Small intestine (tissue), 16 donors: ENCODE results near the gene VSIG4. TPM values are rescaled to one million over a fixed set of nuclear protein-coding genes. Genes with fewer than 3 reads are reported as not detected.
"Not testable (repeated sequence)": the region's sequence is repeated elsewhere in the genome, so short reads cannot be mapped to it uniquely, and the experiment has no call there.

Experiments used
- DNase-seq, 2 donors: peaks; one replicate each; pipeline versions ENCODE4 v3.0.0 to v3.0.0-alpha.2; 2013
- FAIRE-seq: peaks from 2 replicates; lab custom pipeline; 2012; peaks lifted over from hg19 to GRCh38; lab: Jason Lieb, UNC
- H3K27ac ChIP-seq, 3 donors: one replicate each; pipeline ENCODE4 v1.5.1; 2013; ENCODE audit warnings: low read length in 2 of 3, mild to moderate bottlenecking in 2 of 3, control low read depth in 1 of 3, inconsistent platforms in 1 of 3, low read depth in 1 of 3, moderate library complexity in 1 of 3
- H3K27me3 ChIP-seq, 3 donors: one replicate each; pipeline ENCODE4 v1.6.1; 2013; ENCODE audit warnings: low read length in 3 of 3, inconsistent platforms in 1 of 3; ENCODE audit not compliant: control insufficient read depth in 3 of 3, insufficient read depth in 3 of 3
- H3K36me3 ChIP-seq, 3 donors: one replicate each; pipeline ENCODE4 v1.6.1; 2013; ENCODE audit warnings: low read length in 3 of 3, inconsistent platforms in 1 of 3, low read depth in 1 of 3, mild to moderate bottlenecking in 1 of 3, moderate library complexity in 1 of 3; ENCODE audit not compliant: control insufficient read depth in 3 of 3, insufficient read depth in 2 of 3
- H3K4me1 ChIP-seq, 3 donors: one replicate each; pipeline ENCODE4 v1.6.1; 2013; ENCODE audit warnings: low read length in 2 of 3, inconsistent platforms in 1 of 3, low read depth in 1 of 3, mild to moderate bottlenecking in 1 of 3, moderate library complexity in 1 of 3; ENCODE audit not compliant: control insufficient read depth in 3 of 3, insufficient read depth in 2 of 3
- H3K4me3 ChIP-seq, 3 donors: one replicate each; pipeline ENCODE4 v1.5.1; 2013; ENCODE audit warnings: low read length in 3 of 3, control low read depth in 1 of 3, inconsistent platforms in 1 of 3, low read depth in 1 of 3, mild to moderate bottlenecking in 1 of 3, moderate library complexity in 1 of 3
- H3K9me3 ChIP-seq, 2 donors: one replicate each; pipeline ENCODE4 v1.6.1; 2013; ENCODE audit warnings: low read depth in 1 of 2, low read length in 1 of 2; ENCODE audit not compliant: control insufficient read depth in 2 of 2, insufficient read depth in 1 of 2
- WGBS, 3 donors: extraction: QIAGEN DNeasy Blood & Tissue Kit; methylation state at CpG; one replicate each; pipeline ENCODE4 v1.1.7; 2013; 5-methylcytosine and 5-hydroxymethylcytosine counted together
- long read RNA-seq, 10 donors: transcript quantifications; one replicate each; lab custom pipeline, GENCODE V29; 2026
- polyA plus RNA-seq, 4 donors: library from polyadenylated mRNA; stranded (reverse) in 3 of 4; unstranded in 1 of 4; fragments of 200-250 nt in 3 of 4; fragments of 120-200 nt in 1 of 4; gene quantifications; one replicate each; pipeline versions ENCODE4 v1.2.1 to v1.2.3, GENCODE V29; 2013
- donor health status: healthy with polysubstance abuse.
- donor health status: control.
- donor health status: control.
- donor health status: Bipolar disorder and iron deficiency.
- donor health status: healthy.

The VSIG4 gene
- 10 to 100 TPM in 2 of 4 donors, 1 to 10 TPM in 2; 5.2 to 90.1 (median 12.7) TPM for polyA plus RNA-seq
- long read RNA-seq, donor 1, partial matches to known transcripts: 0 of 2 reads
- long read RNA-seq, donor 1, other reads (novel, unspliced or antisense): 0 of 2 reads
- long read RNA-seq, donor 2: 0 reads
- long read RNA-seq, donor 3: 0 reads
- long read RNA-seq, donor 4: 0 reads
- long read RNA-seq, donor 5: 0 reads
- long read RNA-seq, donor 6: 0 reads
- long read RNA-seq, donor 7: 0 reads
- long read RNA-seq, donor 8: 0 reads
- long read RNA-seq, donor 9: 0 reads
- long read RNA-seq, donor 10: 0 reads

GRCh38 chrX:66039944-66040343 lies at the start of gene VSIG4:
Gene VSIG4, minus strand, starts transcription at chrX:66040080. Its CDS starts 82 bp downstream, at chrX:66039998.
- 85 to 86% (median 86%) methylated on average over 2 of the region's 2 CpGs for WGBS, 3 donors
- DNase-seq: no peak
- no peaks in the 10 kb centered on the region for H3K9me3 ChIP-seq
- no peaks in the 10 kb centered on the region for H3K36me3 ChIP-seq
- H3K27me3 ChIP-seq: no peaks in the 10 kb centered on the region
- H3K4me1 ChIP-seq: peaks cover 0 to 5% (median 3%) of the 10 kb centered on the region in 3 donors
- H3K4me3 ChIP-seq: no peak within 1 kb of the TSS
- H3K27ac ChIP-seq: peak within 1 kb of the TSS in 1 of 3 donors; percentile 54
- no peak for FAIRE-seq

GRCh38 chrX:66076801-66077200 lies 36.9 kb upstream of the VSIG4 start:
- no peak overlapping the region for H3K27ac ChIP-seq
- no peaks in the 10 kb centered on the region for H3K9me3 ChIP-seq
- H3K27me3 ChIP-seq: no peaks in the 10 kb centered on the region
- FAIRE-seq: no peak
- no peak overlapping the region for H3K4me3 ChIP-seq
- WGBS, 3 donors: 72 to 79% (median 74%) methylated on average over 1 of the region's 1 CpG
- no peaks in the 10 kb centered on the region for H3K4me1 ChIP-seq
- H3K36me3 ChIP-seq: no peaks in the 10 kb centered on the region
- no peak for DNase-seq

GRCh38 chrX:66074920-66075879 lies 35.3 kb upstream of the VSIG4 start:
- no peaks in the 10 kb centered on the region for H3K4me1 ChIP-seq
- WGBS, 3 donors: 72 to 80% (median 72%) methylated on average over 23 to 24 of the region's 24 CpGs
- DNase-seq (peak in 1 of 2 donors; percentile 19), FAIRE-seq (no peak)
- H3K27me3 ChIP-seq: no peaks in the 10 kb centered on the region
- no peaks in the 10 kb centered on the region for H3K9me3 ChIP-seq
- peak overlapping the region in 1 of 3 donors; percentile 71 for H3K27ac ChIP-seq
- H3K36me3 ChIP-seq: no peaks in the 10 kb centered on the region
- no peak overlapping the region for H3K4me3 ChIP-seq

- Histone ChIP-seq H3K27me3 (no peaks in the 10 kb centered on the region), H3K36me3 (no peaks in the 10 kb centered on the region), H3K4me1 (no peaks in the 10 kb centered on the region), H3K9me3 (no peaks in the 10 kb centered on the region), H3K27ac (no peak overlapping the region), H3K4me3 (no peak overlapping the region)
- no peak for FAIRE-seq
- whole genome bisulfite sequencing, 3 donors: 26 to 50% (median 36%) methylated on average over 1 of the region's 1 CpG
- no peak for DNase-seq
Observed at GRCh38 chrX:66071126-66071525, 31.2 kb upstream of the VSIG4 start.

GRCh38 chrX:66064261-66064660 lies 24.4 kb upstream of the VSIG4 start:
- H3K4me1 ChIP-seq: no peaks in the 10 kb centered on the region
- FAIRE-seq (no peak), DNase-seq (no peak)
- no peaks in the 10 kb centered on the region for H3K36me3 ChIP-seq
- H3K4me3 ChIP-seq: no peak overlapping the region
- no peaks in the 10 kb centered on the region for H3K27me3 ChIP-seq
- H3K9me3 ChIP-seq: no peaks in the 10 kb centered on the region
- 71 to 86% (median 77%) methylated on average over 4 of the region's 4 CpGs for WGBS, 3 donors
- no peak overlapping the region for H3K27ac ChIP-seq

GRCh38 chrX:66057019-66057418 lies 17.1 kb upstream of the VSIG4 start:
- not testable (repeated sequence) for H3K36me3 ChIP-seq, H3K27ac ChIP-seq, H3K9me3 ChIP-seq, FAIRE-seq, H3K4me1 ChIP-seq, DNase-seq, H3K4me3 ChIP-seq, H3K27me3 ChIP-seq
- WGBS, 3 donors: 56 to 86% (median 68%) methylated on average over 4 to 5 of the region's 5 CpGs

- DNase-seq (no peak), FAIRE-seq (no peak)
- Histone ChIP-seq H3K4me1 (no peaks in the 10 kb centered on the region), H3K36me3 (no peaks in the 10 kb centered on the region), H3K4me3 (no peak overlapping the region), H3K27me3 (no peaks in the 10 kb centered on the region), H3K9me3 (no peaks in the 10 kb centered on the region), H3K27ac (no peak overlapping the region)
- 59 to 90% (median 74%) methylated on average over 3 to 4 of the region's 4 CpGs for WGBS, 3 donors
Observed at GRCh38 chrX:66054978-66055377, 15.1 kb upstream of the VSIG4 start.

GRCh38 chrX:66053414-66053813 lies 13.5 kb upstream of the VSIG4 start:
- WGBS, 3 donors: 55 to 74% (median 57%) methylated on average over 1 of the region's 1 CpG
- H3K27me3 ChIP-seq: no peaks in the 10 kb centered on the region
- no peaks in the 10 kb centered on the region for H3K4me1 ChIP-seq
- no peak overlapping the region for H3K27ac ChIP-seq
- no peak overlapping the region for H3K4me3 ChIP-seq
- FAIRE-seq (no peak), DNase-seq (no peak)
- H3K36me3 ChIP-seq: no peaks in the 10 kb centered on the region
- H3K9me3 ChIP-seq: no peaks in the 10 kb centered on the region
